ENCODE results near the gene NGDN.

Gene NGDN

GRCh38 chr14:23443411-23443812 lies 26.1 kb upstream of the NGDN start:
- no peak for TF ChIP-seq CTCF (IDR thresholded peaks at IDR 0.05)

DNA sequence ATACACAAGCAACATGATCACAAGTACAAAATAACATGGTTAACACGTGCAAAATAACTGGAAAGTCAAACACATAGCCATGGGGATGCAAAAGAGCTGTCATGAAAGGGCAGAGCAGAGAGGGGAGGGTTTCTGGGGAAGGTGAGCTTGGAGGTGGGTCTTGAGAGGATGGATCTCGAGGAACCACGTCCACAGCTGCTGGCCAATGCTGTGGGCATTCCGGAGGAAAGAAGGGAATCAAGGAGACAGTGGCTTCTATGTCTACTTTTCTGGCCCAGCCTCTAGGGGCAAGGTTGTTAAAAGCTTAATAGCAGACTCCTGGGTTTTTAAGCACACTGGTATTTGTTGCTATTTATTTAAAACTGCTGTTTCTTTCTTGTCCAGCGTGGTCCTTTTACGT lies 25.6 kb upstream of the NGDN start:
- no peak for TF ChIP-seq CTCF (IDR thresholded peaks at IDR 0.05)

- TF ChIP-seq CTCF (IDR thresholded peaks at IDR 0.05) = no peak
Observed at GRCh38 chr14:23444314-23444713, 25.2 kb upstream of the NGDN start.

GRCh38 chr14:23445773-23446172 lies 23.7 kb upstream of the NGDN start:
- TF ChIP-seq CTCF (IDR thresholded peaks at IDR 0.05) = no peak

- TF ChIP-seq CTCF (IDR thresholded peaks at IDR 0.05) = no peak
Observed at GRCh38 chr14:23446291-23446851, 23.1 kb upstream of the NGDN start.

DNA sequence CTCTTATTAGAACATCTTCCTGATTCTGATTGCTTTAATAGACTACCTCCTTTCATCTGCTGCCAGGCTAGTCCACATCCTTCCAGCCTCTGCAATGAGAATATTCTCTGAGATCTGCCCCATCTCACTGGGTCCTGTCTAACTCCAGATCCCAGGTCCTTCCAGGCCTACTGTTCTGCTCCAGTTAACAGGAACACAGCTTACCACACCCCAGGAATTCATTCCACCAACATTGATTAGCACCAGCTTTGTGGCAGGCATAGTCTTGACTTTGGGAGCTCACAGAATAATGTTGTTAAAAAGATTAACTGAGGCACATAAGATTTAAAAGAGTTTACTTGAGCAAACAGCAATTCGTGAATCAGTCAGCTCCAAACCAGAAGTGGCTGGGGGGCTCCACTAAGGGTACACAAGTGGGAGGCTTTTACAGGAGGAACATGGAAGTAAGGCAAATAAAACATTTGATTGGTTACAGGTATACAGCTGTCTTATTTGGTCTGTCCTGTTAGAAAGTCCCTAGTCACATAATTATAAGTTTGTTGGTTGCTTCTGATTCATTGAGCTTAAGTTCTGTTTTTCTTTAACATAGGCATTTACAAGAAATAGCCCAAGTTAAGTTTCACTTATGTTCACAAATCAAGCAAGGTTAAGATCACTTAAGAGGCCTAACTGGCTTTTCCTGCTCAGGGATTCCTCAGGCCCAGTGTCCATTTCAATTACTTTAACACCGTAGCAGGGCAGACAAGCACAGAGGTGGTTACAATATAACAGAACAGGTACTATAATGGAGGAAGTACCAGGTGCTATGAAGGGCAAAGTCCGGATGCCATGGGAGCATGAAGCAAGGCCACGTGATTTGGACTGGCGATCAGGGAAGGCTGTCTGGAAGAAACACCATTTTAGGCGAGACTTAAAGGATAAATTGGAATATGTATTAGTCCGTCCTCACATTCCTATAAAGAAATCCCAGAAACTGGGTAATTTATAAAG lies 21.8 kb upstream of the NGDN start:
- TF ChIP-seq CTCF (IDR thresholded peaks at IDR 0.05) = no peak

DNA sequence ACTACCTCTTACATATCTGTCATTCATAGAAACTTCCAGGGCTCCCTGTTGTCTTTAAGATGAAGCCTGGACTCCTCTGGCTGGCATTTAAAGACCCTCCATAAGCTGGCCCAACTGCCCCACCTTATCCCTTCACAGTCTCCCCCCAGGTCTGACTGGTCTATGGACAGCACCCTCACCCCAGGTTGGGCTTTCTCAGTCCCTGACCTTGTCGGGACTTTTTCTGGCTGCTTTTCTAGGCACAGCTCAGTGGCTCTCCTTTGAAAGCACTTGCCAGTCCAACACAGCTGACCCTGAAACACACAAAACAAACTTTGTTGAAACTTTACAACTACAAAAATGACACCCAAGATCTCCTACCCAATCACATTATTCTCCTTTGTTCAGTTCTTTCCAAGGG lies 20.2 kb upstream of the NGDN start:
- TF ChIP-seq CTCF (IDR thresholded peaks at IDR 0.05) = no peak
